Activated naive CD4-positive, alpha-beta T cell treated with anti-CD3 and anti-CD28 coated beads, Interleukin-2, amount 50 U/mL, for 16 hours (primary cell): ENCODE results near the gene ITGA7.

Experiments used
- DNase-seq: peaks from one replicate; pipeline ENCODE4 v3.0.0-alpha.2; 2020

The ITGA7 gene

DNA sequence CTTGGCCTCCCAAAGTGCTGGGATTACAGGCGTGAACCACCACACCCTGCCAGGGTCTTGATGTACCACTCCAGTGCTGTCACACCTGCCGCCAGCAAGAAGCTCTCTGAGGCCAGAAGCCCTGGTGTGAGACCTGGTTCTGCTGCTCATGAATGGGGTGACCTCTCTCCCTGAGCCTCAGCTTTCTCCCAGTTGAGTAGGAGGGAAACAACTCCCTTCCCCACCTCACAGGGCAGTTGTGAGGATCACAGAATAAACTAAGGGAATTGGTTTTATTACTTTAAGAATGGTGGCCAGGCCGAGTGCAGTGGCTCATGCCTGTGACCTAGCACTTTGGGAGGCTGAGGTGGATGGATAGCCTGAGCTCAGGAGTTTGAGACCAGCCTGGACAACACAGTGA lies 26.9 kb upstream of the ITGA7 start:
- DNase-seq, result no peak

DNA sequence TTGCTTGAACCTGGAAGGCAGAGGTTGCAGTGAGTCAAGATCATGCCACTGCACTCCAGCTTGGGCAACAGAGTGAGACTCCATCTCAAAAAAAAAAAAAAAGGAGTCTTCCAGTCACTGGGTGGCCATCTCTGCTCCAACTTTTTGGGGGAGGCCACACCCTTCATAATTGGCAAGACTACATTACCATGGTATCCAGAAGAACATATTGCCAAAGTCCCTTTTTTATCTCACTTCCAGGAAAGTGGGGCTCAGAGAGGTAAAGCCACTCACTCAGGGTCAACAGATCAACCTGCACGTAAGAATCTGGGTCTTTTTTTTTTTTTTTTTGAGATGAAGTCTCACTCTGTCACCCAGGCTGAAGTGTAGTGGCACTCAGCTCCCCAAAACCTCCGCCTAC lies 26.2 kb upstream of the ITGA7 start:
- DNase-seq, result no peak

- no peak for DNase-seq
These were observed 25.4 kb upstream of the ITGA7 start for GRCh38 chr12:55733021-55733555.

DNA sequence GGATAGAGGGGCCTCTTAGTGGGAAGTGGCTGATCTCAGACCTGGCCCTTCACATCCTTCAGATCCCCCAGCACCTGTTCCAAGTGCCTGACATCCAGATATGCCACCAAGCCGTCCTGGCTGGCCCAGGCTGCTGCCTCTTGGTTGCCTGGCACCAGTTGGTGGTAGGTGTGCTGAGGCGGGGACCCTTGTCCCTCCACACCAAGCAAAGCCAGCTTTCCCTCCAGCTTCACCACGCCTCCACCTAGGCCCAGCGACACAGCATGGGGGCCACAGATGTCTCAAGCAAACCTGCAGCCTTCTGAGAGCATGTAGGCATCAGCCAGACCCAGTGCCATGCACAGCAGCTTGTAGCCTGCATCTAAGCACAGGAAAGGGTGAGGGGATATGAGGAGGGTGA lies 24.6 kb upstream of the ITGA7 start:
- DNase-seq, result no peak

- no peak for DNase-seq
These were observed 22.4 kb upstream of the ITGA7 start for GRCh38 chr12:55729819-55730818.

DNA sequence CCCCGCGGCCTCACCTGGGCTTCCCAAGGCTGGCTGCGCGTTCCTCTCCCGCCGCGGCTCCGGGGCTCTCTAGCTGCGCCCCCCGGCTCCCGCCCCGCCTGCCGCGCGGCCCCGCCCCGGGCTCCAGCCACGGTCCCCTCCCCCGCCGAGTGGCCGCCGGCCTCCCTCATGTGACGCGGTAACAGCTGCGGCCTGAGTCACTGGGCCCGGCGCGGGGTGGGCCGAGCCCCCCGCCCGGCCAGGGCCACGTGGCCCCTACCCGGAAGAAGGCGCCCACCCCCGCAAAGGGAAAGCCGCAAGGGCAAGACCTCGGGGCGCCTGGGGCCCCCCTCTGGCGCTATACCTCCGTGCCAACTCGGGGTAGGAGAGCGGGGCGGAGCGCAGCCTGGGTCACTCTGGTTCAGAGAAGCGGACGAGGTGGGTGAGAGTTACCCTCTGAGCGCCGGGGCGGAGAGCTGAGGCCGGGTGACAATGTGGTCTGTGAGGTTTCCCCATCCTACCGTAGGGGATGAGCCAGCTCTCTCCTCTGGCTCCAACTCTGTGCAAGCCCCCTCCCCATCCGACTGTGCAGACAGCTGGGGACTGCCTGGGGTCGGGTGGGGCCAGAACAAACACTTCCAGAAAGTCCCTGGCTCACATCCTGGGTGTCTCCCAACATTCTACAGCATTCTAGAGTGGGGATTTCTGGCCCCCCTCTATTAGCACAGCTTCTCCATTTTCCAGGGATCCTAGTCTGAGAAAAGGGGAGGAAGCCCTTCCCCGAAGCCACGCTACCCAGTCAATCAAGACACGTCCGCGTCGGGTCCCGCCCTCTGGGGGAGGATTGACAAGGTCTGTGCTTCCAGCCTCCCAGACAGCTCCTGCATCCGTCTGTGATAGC lies 21.5 kb upstream of the ITGA7 start, which contains the start of gene CD63:
TSS of gene CD63 (minus strand) at position 71 of the 880 bp plus-strand sequence. CDS start 668 bp downstream, outside the sequence.
- DNase-seq, result peak; percentile 75

GRCh38 chr12:55728186-55728938 lies 20.7 kb upstream of the ITGA7 start:
- DNase-seq, result no peak

GRCh38 chr12:55727643-55728185 lies 20.0 kb upstream of the ITGA7 start:
- DNase-seq, result no peak

DNA sequence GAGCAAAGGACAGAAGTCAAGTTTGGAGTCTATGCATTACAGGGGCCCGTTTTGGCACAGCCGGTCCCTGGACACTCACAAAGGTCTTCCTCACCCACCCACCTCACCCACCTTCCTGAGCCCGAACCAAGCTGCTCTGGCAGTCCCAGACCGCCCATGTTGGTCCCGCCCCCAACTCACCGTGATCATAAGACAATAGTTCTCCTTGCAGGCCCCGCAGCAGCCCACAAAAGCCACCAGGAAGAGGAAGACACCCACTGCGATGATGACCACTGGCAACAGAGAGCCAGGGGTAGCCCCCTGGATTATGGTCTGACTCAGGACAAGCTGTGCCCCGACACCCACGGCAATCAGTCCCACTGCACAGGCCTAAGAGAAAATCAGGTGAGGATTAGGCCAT lies 19.3 kb upstream of the ITGA7 start:
- DNase-seq, result no peak

DNA sequence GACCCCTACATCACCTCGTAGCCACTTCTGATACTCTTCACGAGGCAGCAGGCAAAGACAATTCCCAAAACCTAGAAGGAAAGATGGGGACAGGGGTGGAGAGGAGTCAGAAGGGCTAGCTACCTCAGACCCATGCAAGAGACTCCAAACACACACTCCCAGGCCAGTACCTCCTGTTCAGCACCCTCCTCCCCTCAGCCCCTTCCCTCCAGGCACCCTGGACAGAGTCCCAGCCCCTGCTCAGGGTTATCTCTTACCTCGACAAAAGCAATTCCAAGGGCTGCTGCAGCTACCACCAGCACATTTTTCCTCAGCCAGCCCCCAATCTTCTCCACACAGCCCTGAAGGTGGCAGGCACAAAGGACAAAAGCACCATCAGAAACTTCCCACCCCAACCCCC lies 17.9 kb upstream of the ITGA7 start:
- no peak for DNase-seq

DNA sequence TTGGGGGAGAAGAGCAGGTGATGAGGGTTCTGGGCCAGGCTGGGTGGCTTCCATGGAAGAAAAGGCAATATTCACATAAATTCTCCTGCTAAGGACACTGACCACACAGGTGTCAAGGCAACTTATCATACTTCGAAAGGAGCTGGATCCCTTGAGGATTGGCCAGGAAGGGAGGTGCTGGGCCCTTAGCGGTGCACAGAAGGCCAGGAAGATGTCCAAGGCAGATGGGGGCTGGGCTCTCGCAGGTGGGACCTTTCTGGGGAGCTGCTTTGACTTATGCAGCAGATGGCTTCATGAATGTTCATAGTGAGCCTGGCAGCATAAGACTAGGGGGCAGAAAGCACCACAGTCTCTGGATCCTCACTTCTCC lies 17.2 kb upstream of the ITGA7 start:
- no peak for DNase-seq

- peak; percentile 68 for DNase-seq
These were observed 16.7 kb upstream of the ITGA7 start for GRCh38 chr12:55724226-55724939.

DNA sequence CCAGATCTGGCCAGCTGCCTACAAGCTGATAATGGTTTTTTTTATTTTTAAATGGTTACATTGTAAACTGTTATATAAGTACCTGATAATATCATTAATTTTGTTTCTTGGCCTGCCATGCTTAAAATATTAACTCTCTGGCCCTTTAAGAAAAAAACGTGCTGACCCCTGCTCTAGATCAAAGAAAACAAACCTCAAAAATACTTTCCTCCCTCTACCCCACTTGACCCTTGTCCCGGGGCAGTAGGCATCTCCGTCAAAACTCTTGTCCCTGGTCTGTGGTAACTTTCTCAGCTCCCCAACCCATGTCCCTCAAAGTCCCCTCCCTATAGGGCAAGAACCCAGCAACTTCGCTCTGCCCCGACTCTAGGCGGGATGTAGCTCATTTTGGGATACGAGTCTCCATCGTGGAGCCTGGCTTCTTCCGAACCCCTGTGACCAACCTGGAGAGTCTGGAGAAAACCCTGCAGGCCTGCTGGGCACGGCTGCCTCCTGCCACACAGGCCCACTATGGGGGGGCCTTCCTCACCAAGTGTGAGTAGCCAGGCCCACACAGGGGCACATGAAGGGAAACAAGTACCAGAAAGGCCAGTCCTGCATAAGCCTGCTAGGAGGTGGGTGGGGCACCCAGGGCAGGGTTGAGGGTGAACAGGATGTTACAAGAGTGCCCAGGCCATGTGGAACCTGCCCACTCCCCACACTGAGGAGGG lies 16.0 kb upstream of the ITGA7 start:
- DNase-seq, result no peak

GRCh38 chr12:55722948-55723347 lies 15.2 kb upstream of the ITGA7 start:
- DNase-seq, result no peak

DNA sequence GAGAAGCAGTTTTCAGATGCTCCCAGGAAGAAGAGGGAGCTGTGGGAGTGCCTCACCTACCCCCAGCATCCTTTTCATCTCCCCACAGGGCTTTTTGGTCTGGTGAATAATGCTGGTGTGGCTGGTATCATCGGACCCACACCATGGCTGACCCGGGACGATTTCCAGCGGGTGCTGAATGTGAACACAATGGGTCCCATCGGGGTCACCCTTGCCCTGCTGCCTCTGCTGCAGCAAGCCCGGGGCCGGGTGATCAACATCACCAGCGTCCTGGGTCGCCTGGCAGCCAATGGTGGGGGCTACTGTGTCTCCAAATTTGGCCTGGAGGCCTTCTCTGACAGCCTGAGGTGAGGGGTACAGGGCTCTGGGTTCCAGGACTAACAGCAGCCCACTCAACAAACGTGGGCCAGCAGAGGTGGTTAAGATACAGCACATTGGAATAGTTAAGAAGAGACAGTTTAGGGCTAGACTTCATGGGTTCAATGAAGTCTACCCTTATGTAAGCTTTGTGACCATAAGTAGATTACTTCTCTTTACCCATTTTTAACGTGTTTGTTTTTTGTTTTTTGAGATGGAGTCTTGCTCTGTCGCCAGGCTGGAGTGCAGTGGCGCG lies 14.0 kb upstream of the ITGA7 start:
- no peak for DNase-seq

DNA sequence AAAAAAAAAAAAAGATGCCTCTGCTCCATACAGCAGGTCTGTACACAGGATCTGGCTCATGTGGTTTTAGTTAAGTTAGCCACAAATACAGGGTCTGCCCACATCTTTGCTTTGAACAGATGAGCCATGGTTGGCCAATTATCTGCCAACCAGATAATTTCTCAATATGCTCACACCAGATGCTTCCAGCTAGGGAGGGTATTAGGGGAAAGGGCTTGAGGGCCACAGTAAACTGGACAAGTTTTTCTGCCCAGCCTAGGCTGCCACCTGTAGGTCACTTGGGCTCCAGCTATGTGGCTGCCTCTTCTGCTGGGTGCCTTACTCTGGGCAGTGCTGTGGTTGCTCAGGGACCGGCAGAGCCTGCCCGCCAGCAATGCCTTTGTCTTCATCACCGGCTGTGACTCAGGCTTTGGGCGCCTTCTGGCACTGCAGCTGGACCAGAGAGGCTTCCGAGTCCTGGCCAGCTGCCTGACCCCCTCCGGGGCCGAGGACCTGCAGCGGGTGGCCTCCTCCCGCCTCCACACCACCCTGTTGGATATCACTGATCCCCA lies 13.3 kb upstream of the ITGA7 start:
- DNase-seq, result no peak

DNA sequence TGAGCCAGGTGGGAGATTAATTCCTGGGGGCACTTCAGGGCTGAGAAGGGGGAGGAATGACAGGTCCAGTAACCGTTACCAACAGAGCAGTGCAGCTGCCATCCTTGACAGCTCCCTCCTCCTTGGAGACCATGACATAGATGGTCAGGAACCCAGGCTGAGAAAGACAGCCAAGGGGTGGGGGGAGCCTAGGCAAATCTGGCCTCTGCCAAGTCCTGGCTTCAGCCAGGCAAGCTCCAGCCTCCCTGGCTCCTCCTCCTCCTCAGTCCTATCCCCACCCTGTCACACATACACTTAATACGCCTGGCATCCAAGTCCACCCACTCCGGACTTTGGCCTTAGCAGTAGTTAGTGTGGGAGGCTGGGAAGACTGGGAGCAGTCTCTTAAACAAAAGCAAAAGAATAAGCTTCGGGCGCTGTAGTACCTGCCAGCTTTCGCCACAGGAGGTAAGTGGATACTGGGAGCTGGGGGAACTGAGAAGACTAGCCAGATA lies 12.4 kb upstream of the ITGA7 start, which contains the start of gene RDH5:
TSS of gene RDH5 (plus strand) at position 323 of the 494 bp plus-strand sequence. CDS start 792 bp downstream, outside the sequence.
- no peak for DNase-seq

DNA sequence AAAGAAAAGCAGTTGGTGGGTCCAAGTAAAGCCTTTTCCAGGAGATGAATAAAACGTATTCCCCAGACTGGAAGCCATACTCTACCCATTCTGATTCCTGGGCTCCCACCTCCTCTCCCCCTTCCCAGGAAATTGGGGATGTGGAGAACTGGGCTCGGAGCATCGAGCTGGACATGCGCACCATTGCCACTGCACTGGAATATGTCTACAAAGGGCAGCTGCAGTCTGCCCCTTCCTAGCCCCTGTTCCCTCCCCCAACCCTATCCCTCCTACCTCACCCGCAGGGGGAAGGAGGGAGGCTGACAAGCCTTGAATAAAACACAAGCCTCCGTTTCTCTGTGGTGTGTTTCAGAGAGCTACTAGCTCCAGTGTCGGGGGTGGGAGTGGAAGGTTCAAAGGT lies 11.7 kb upstream of the ITGA7 start:
- no peak for DNase-seq

GRCh38 chr12:55718624-55719275 lies 11.0 kb upstream of the ITGA7 start:
- DNase-seq, result no peak
